Activated naive CD4-positive, alpha-beta T cell (primary cell): ENCODE results near the gene INPP5A.
"Not testable (repeated sequence)": the region's sequence is repeated elsewhere in the genome, so short reads cannot be mapped to it uniquely, and the experiment has no call there.

ENCODE experiments used
- DNase-seq, 4 experiments: peaks; one replicate each; lab custom pipeline; 2025; lab: John Stamatoyannopoulos, UW

The INPP5A gene

GRCh38 chr10:132815168-132815857, 277.7 kb downstream of the INPP5A start:
- no peak for DNase-seq

GRCh38 chr10:132816718-132817117, 279.1 kb downstream of the INPP5A start:
- no peak for DNase-seq

GRCh38 chr10:132817701-132818211, 280.2 kb downstream of the INPP5A start:
- no peak for DNase-seq

- no peak for DNase-seq
Observed at GRCh38 chr10:132820056-132820455, 282.5 kb downstream of the INPP5A start.

- DNase-seq: not testable (repeated sequence)
Observed at GRCh38 chr10:132825783-132826523, 288.4 kb downstream of the INPP5A start.

GRCh38 chr10:132826524-132827422, 289.2 kb downstream of the INPP5A start:
- DNase-seq: no peak

GRCh38 chr10:132827423-132827789, 289.8 kb downstream of the INPP5A start:
- no peak for DNase-seq

- DNase-seq: no peak
Observed at GRCh38 chr10:132827861-132828539, 290.4 kb downstream of the INPP5A start.

- DNase-seq: no peak
Observed at GRCh38 chr10:132828681-132829080, 291.1 kb downstream of the INPP5A start.

GRCh38 chr10:132829403-132829802, 291.8 kb downstream of the INPP5A start:
- no peak for DNase-seq

- DNase-seq: no peak
Observed at GRCh38 chr10:132832186-132832969, 294.8 kb downstream of the INPP5A start.
